SKM-1 treated with dmso at 0.1 percent for 144 hours (cell line): Measurements from ENCODE around the gene TMEM260.
"Not testable (repeated sequence)": the region's sequence is repeated elsewhere in the genome, so short reads cannot be mapped to it uniquely, and the experiment has no call there.

Experiments used
- DNase-seq: peaks from one replicate; lab custom pipeline; 2025; ENCODE audit not compliant: unreplicated experiment; lab: John Stamatoyannopoulos, UW

The TMEM260 gene

DNA sequence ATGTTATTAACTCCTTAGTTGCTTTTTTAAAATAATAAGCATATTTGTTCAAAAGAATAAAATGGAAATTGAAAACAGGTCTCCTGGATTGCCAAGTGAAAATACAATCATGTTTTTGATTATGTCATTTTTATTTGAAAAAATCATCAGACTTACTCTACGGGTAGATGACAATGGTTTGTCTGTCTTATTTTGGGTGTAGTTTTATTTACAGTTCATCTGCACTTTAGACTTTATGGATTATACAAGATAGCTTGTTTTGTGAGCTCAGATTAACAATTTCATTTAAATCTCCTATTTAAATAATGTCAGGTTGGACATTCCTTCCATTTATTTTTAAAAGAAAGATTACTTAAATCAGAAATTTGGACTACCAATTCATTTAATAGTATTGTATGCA lies 14.8 kb downstream of the TMEM260 start:
- DNase-seq, result no peak

DNA sequence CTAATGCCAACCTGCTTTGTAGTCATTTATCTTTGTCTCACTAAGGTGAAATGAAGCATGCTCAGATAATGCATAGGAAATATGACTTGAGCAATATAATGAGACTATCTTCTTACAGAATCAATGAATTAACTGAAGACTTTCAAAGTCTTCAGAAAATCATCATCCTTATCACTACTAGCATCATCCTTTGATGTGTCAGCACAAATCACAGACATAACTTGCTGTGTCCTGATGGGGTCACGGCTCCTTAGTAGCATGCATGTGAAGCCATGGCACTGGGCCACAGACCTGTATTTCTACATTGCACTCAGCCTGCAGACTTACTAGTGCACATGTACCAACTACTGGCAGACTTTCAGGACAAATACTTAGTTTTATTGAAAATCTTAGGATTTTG lies 18.9 kb downstream of the TMEM260 start:
- DNase-seq, result no peak

DNA sequence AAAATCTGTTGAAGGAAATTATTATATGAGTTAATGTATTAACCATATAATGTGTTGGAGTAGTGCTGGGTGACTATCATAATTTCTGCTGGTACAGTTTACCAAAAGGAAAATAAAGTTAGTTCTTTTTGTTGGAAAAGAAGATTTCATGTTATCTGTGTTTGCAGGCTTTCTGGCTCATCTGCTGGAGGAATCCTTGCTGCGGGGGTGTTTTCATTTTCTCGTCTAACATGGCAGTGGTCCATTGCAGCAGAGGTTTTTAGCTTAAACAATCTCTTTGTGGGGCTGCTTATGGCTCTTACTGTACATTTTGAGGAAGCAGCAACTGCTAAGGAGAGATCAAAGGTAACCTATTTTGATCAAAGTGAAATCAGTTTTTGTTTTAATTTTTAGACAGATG lies 24.1 kb downstream of the TMEM260 start:
- DNase-seq, result no peak

DNA sequence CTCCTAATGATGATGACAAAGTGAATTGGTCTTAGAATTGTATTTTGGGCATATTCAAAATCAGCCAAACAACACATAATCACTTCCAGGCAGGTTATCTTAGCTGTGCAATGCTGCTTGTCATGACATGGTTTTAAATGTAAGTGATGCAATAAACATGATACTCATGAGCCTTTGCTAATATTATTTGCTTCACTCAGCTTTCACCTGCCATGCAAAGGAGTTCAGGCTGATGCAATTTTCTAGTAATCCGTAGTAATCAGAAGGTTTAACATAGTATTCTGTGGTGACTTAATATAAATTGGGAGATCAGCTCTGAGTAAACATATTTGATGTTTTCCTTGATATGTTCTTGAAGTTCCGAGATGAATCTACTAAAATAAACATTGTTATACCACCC lies 29.1 kb downstream of the TMEM260 start:
- DNase-seq, result no peak

- not testable (repeated sequence) for DNase-seq
Measured at GRCh38 chr14:56611663-56612062, 32.1 kb downstream of the TMEM260 start.

GRCh38 chr14:56617084-56617483 lies 37.5 kb downstream of the TMEM260 start:
- DNase-seq, result no peak

DNA sequence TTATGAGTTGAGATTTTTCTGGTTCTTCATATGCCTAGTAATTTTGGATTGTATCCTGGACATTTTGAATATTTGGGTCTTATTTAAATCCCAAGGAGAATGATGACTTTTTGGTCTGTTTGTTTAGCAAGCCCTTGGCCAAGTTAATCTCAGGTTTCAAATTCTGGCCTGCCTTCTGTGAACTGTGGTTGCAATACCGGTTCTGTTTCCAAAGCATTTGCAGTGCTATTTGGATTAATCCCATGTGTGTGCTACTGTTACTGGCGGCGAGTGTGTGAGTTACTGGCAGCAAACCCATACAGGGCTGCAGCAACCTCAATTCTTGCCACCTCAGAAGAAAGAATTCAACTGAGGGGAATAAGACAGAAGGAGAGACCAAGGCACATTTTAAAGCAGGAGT lies 51.1 kb downstream of the TMEM260 start:
- DNase-seq, result no peak

GRCh38 chr14:56632195-56632594 lies 52.6 kb downstream of the TMEM260 start:
- DNase-seq, result no peak

DNA sequence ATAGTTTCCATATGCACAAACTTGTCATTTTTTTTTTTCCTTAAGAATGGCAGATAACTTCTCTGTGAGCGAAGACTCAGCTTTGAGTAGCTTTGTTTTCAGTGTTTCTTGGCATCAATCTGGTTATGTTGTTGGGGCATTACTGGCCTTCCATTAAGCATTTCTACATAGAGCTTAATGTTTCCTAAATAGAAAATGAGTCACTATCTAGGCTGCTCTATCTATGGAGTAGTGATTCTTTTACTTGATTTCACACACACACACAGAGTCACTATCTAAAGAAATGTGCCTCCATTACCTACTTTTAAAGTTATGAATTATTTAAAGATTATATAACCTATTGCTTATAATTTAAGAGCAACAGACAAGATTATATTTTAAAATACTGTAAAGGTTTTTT lies 53.9 kb downstream of the TMEM260 start:
- DNase-seq, result no peak

GRCh38 chr14:56635041-56635440 lies 55.4 kb downstream of the TMEM260 start:
- DNase-seq, result no peak

DNA sequence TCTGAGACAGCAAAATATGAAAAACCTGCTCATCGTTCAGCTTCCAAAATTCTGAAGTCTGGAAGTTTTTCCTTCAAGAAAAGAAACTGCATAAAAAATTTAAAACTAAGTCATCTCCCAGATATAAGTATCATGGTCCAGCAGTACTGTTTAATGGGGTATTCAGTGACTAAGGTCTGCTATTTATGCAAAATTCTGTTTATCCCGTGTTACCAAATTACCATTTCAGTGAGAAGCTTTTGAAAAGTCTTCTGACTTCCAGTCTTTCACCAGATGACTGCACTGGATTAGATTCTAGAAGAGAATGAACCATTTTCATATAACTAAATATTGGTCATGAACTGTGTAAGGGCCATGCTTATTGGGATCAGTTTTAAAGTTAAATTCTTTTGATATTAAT lies 67.9 kb downstream of the TMEM260 start:
- DNase-seq, result no peak

GRCh38 chr14:56648508-56649301 lies 69.1 kb downstream of the TMEM260 start:
- DNase-seq, result no peak

- DNase-seq, result no peak
Measured at GRCh38 chr14:56649382-56649781, 69.8 kb downstream of the TMEM260 start.

DNA sequence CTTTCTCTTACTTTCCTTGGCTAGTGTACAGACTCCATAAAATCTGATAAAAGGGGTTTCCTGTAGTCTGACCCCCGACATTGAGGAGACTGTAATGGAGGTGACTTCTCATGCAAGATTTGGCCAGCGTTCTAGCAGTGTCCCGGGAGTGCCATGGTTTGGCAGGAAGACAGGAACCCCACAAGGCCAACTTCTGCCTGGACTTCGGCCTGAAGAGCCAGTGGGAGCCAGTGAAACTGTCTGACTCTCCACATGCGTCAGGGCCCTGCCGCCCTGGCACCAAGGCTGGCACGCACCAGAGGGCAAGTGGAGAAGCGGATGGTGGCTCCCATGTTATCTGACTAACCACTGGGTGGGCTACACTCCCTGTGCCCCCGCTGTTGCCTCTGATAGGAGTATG lies 70.5 kb downstream of the TMEM260 start:
- no peak for DNase-seq

GRCh38 chr14:56650979-56651378 lies 71.4 kb downstream of the TMEM260 start:
- no peak for DNase-seq

DNA sequence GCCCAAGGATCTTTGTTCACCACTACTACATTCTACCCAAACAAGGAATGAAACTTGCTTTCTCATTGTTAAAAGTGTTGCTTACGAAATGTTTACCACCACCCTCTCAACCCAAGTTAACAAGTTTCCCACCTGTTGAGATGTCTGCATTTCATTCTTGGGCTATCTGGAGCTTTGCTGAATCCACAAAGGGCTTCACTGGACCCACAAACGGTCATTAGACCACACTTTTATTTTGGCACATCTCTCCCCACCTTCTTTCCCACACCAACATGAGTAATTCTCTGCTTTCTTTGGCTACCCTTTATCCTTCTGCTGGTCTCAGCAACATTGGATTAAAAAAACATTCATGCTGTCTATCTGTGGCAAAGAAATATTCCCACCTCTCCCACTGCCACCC lies 78.0 kb downstream of the TMEM260 start:
- DNase-seq, result no peak

DNA sequence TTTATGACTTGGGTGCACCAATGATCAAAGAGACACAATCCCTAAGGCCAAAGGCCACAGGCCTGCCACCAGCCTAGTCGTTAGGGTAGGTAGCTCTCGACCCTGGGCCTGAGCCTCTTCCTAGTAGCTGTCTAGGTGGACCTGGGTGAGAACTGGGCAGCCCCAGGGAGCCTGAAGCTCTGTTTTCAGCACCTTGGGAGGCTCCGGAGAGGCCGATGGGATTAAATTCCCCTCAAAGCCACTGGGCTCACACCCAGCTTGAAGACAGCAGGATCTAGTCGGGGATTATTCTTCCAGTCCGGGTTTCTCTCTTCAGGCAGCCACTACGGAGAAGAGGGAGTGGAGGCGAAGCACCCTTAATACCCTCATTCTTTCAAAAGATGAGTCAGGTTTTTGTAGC lies 79.8 kb downstream of the TMEM260 start:
- no peak for DNase-seq

- DNase-seq, result no peak
Measured at GRCh38 chr14:56659964-56660551, 80.5 kb downstream of the TMEM260 start.

- DNase-seq, result no peak
Measured at GRCh38 chr14:56660677-56661389, 81.2 kb downstream of the TMEM260 start.

DNA sequence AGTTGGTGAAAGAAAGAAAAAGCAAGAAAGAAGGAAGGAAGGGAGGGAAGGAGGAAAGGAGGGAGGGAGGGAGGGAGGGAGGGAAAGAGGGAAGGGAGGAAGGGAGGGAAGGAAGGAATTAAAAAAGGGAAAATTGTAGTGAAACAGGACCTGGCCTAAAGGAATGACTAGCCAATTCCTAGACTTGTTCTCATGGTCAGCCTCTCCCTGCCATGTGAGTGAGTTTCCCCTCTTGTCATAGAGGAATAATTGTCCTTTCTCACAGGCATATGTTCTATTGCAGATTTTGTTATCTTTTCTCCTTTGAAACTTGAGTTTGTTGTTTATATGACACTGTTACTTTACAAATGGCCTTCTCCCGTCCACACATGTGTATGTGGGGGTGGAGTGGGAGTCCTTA lies 81.9 kb downstream of the TMEM260 start:
- DNase-seq, result no peak

DNA sequence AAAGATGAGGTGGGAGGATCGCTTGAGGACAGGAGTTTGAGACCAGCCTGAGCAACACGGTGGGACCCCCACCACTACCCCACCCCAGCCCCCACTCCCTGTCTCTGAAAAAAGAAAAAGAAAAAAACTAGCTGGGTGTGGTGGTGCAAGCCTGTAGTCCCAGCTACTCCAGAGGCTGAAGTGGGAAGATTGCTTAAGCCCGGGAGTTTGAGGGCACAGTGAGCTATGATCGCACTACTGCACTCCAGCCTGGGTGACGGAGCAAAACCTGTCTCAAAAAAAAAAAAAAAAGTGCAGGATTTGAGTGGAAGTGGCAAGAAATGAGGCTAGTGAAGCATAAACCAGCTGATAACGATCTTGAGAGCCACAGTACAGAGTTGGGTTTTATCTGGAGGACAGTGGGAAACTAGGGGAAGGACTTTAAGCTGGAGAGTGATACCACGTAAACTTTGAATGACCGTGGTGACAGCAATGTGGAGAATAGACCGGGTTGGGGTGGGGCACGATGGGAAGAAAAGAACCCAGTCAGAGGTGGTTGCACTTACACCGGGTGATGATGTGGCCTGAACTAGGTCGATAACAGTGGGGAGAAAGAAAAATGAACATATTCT lies 85.3 kb downstream of the TMEM260 start:
- no peak for DNase-seq

DNA sequence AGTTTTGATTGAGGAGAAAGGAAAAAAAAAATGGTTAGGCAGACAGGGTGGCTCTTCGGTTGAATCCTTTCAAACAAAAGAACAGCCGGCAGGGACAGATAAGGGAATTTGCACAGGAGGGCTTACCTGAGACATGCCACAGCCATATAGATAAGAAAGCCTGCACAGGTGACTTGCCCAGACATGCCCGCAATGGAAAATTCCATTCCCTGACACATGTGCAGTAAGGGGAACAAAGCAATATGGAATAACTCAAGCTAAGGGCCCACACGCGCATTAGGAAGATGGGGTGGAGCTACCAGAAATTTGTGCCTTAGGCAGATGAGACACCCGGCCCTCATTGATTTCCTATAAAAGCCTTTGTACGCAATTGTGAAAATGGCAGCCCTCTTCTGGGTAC lies 86.7 kb downstream of the TMEM260 start:
- DNase-seq, result no peak
